Progenitor cell of endocrine pancreas (in vitro differentiated cells): ENCODE measurements around the gene ABCB6. TPM values are rescaled to one million over a fixed set of nuclear protein-coding genes. Genes with fewer than 3 reads are reported as not detected.

Source experiments
- DNase-seq: peaks from one replicate; pipeline ENCODE4 v3.0.0; 2021; ENCODE audit warnings: low spot score; ENCODE audit not compliant: unreplicated experiment
- H3K27ac Mint-ChIP-seq: 2 replicates; pipeline ENCODE4 v1.8.0; 2021; ENCODE audit warnings: mild to moderate bottlenecking, moderate library complexity, mixed read lengths
- H3K27me3 Mint-ChIP-seq: 2 replicates; pipeline ENCODE4 v1.8.0; 2021; ENCODE audit warnings: mixed read lengths
- H3K36me3 Mint-ChIP-seq: 2 replicates; pipeline ENCODE4 v1.8.0; 2022; ENCODE audit warnings: mixed read lengths; ENCODE audit not compliant: insufficient read depth
- H3K4me1 Mint-ChIP-seq: 2 replicates; pipeline ENCODE4 v1.8.0; 2021; ENCODE audit warnings: low read depth, mixed read lengths
- H3K4me3 Mint-ChIP-seq: 2 replicates; pipeline ENCODE4 v1.8.0; 2021; ENCODE audit warnings: low read depth, mild to moderate bottlenecking, moderate library complexity, mixed read lengths
- H3K9me3 Mint-ChIP-seq: 2 replicates; pipeline ENCODE4 v1.8.0; 2021; ENCODE audit warnings: low read depth, mixed read lengths
- CTCF ChIP-seq: fragments of 200-600 bp; sonication (generic); IDR thresholded peaks from one replicate; pipeline ENCODE4 v1.5.0; 2021; ENCODE audit warnings: antibody characterized with exemption, mild to moderate bottlenecking; ENCODE audit not compliant: unreplicated experiment
- total RNA-seq: library from RNA; stranded (reverse); gene quantifications from 2 replicates; pipeline ENCODE4 v1.2.1, GENCODE V29; 2021

The ABCB6 gene
- total RNA-seq, 1 donor from 2014 or later, result 26.7 TPM

GRCh38 chr2:219160186-219161017, 58.4 kb downstream of the ABCB6 start, which contains the start of gene NHEJ1:
Gene NHEJ1, minus strand, starts transcription at chr2:219160815. Its CDS starts 2,453 bp downstream, at chr2:219158362.
- peaks cover 3% of the 10 kb centered on the region for H3K36me3 Mint-ChIP-seq
- peaks cover 7% of the 10 kb centered on the region for H3K27me3 Mint-ChIP-seq
- H3K4me3 Mint-ChIP-seq, result peak within 1 kb of the TSS; percentile 89
- H3K9me3 Mint-ChIP-seq, result no peaks in the 10 kb centered on the region
- H3K27ac Mint-ChIP-seq, result peak within 1 kb of the TSS; percentile 98
- TF ChIP-seq CTCF, result peak; percentile 98
- DNase-seq, result peak; percentile 91
- peaks cover 5% of the 10 kb centered on the region for H3K4me1 Mint-ChIP-seq

Other genes starting within 250 kb of the ABCB6 start
- 13.5 and 15.6 TPM in 2 replicates for gene FEV, start 233.8 kb downstream of the ABCB6 start, total RNA-seq
- gene CRYBA2, start 225.5 kb downstream of the ABCB6 start, total RNA-seq, result 24.4 and 30.1 TPM in 2 replicates
- gene CFAP65, start 177.4 kb downstream of the ABCB6 start, total RNA-seq, result 0.65 and 0.67 TPM in 2 replicates
- 17.3 and 24.1 TPM in 2 replicates for gene IHH, start 158.0 kb downstream of the ABCB6 start, total RNA-seq
- gene NHEJ1, start 58.1 kb downstream of the ABCB6 start, total RNA-seq, result 15.4 and 17.7 TPM in 2 replicates
- gene SLC23A3, start 48.9 kb downstream of the ABCB6 start, total RNA-seq, result 1.7 and 2.8 TPM in 2 replicates
- 38.9 and 40.8 TPM in 2 replicates for gene CNPPD1, start 42.0 kb downstream of the ABCB6 start, total RNA-seq
- gene RETREG2, start 40.7 kb downstream of the ABCB6 start, total RNA-seq, result 77.0 and 77.4 TPM in 2 replicates
- gene ZFAND2B, start 12.2 kb downstream of the ABCB6 start, total RNA-seq, result 29.3 and 29.6 TPM in 2 replicates
- gene ATG9A, start 10.7 kb upstream of the ABCB6 start, total RNA-seq, result 40.6 and 43.6 TPM in 2 replicates
- gene ANKZF1, start 10.8 kb upstream of the ABCB6 start, total RNA-seq, result 64.3 and 66.7 TPM in 2 replicates
- 11.8 and 13.5 TPM in 2 replicates for gene GLB1L, start 26.5 kb upstream of the ABCB6 start, total RNA-seq
- 23.2 and 24.1 TPM in 2 replicates for gene STK16, start 26.5 kb upstream of the ABCB6 start, total RNA-seq
- gene TUBA4B, start 34.3 kb upstream of the ABCB6 start, total RNA-seq, result not detected in 2 replicates
- 8.3 and 9.1 TPM in 2 replicates for gene TUBA4A, start 35.0 kb upstream of the ABCB6 start, total RNA-seq
- 66.2 and 69.5 TPM in 2 replicates for gene DNAJB2, start 60.4 kb upstream of the ABCB6 start, total RNA-seq
- gene PTPRN, start 90.4 kb upstream of the ABCB6 start, total RNA-seq, result 30.2 and 30.5 TPM in 2 replicates
- gene RESP18, start 113.8 kb upstream of the ABCB6 start, total RNA-seq, result not detected in 2 replicates
- gene DNPEP, start 169.0 kb upstream of the ABCB6 start, total RNA-seq, result 36.0 and 47.0 TPM in 2 replicates
- gene DES, start 199.4 kb upstream of the ABCB6 start, total RNA-seq, result not detected in 2 replicates
- gene SPEG, start 215.9 kb upstream of the ABCB6 start, total RNA-seq, result 15.1 and 15.5 TPM in 2 replicates